ENCODE measurements around the gene PCIF1.

PCIF1 gene

GRCh38 chr20:45925821-45926506 lies 8.5 kb upstream of the PCIF1 start:
- ChIA-PET CTCF (no interaction called here), POLR2A (interaction anchor here (0.7 to 2.4 kb wide), 2 partner anchors 8 to 20 kb away, joined by 3 to 14 read pairs; partner anchors contain the start of gene PCIF1)
- no peak for TF ChIP-seq ZNF600 (tag by site-specific recombination; IDR thresholded peaks at IDR 0.05)
- TF ChIP-seq ZBTB1 (tag by site-specific recombination; IDR thresholded peaks at IDR 0.05), result no peak
- H3K9me3 ChIP-seq (ENCODE audit: control insufficient read depth, insufficient read depth, low read depth, low read length), result no peaks in the 10 kb centered on the region
- H3K4me1 ChIP-seq (ENCODE audit: control insufficient read depth, insufficient read depth, low read length), result no peaks in the 10 kb centered on the region
- H3K36me3 ChIP-seq (ENCODE audit: control insufficient read depth in 2 of 2, insufficient read depth in 1 of 2, low read length in 2 of 2), result no peaks in the 10 kb centered on the region
- no peak overlapping the region for H3K4me3 ChIP-seq (ENCODE audit: low read depth, low read length)
- no peak overlapping the region for H3K27ac ChIP-seq (ENCODE audit: extremely low read depth, low read depth, low read length)

DNA sequence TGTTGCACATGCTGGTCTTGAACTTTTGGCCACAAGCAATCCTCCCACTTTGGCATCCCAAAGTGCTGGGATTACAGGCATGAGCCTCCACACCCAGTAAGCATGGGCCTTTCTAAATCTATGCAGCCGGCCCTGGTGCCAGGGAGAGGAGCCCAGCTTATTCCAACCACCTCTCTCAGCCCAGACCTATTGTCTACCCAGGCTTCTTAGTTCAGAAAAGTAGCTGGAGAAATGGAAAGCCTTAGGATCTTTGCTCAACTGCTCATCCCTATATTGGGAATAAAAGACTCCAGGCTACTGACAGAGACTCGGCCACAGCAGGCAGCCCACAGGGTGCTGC lies 7.8 kb upstream of the PCIF1 start:
- no peak for TF ChIP-seq ZNF211 (tag by site-specific recombination; IDR thresholded peaks at IDR 0.05; ENCODE audit: low read depth)
- no peak for TF ChIP-seq ZNF184 (tag by site-specific recombination; IDR thresholded peaks at IDR 0.05)
- no peak for TF ChIP-seq ZNF433 (tag by site-specific recombination; IDR thresholded peaks at IDR 0.05; ENCODE audit: low read depth)
- no peak for TF ChIP-seq ZNF645 (tag by site-specific recombination; IDR thresholded peaks at IDR 0.05)
- TF ChIP-seq, protein P1, sequence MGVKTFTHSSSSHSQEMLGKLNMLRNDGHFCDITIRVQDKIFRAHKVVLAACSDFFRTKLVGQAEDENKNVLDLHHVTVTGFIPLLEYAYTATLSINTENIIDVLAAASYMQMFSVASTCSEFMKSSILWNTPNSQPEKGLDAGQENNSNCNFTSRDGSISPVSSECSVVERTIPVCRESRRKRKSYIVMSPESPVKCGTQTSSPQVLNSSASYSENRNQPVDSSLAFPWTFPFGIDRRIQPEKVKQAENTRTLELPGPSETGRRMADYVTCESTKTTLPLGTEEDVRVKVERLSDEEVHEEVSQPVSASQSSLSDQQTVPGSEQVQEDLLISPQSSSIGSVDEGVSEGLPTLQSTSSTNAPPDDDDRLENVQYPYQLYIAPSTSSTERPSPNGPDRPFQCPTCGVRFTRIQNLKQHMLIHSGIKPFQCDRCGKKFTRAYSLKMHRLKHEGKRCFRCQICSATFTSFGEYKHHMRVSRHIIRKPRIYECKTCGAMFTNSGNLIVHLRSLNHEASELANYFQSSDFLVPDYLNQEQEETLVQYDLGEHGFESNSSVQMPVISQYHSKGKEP (tag by site-specific recombination; IDR thresholded peaks at IDR 0.05), result no peak
- no peak for TF ChIP-seq ZFHX2 (tag by site-specific recombination; conservative IDR thresholded peaks at IDR 0.05)
- no peak for TF ChIP-seq ZNF280D (tag by site-specific recombination; IDR thresholded peaks at IDR 0.05)
- no peak for TF ChIP-seq ZNF266 (tag by site-specific recombination; IDR thresholded peaks at IDR 0.05; ENCODE audit: low read depth)
- no peak for TF ChIP-seq ZNF350 (tag by site-specific recombination; IDR thresholded peaks at IDR 0.05)
- TF ChIP-seq ZNF175 (tag by site-specific recombination; IDR thresholded peaks at IDR 0.05), result no peak
- H3K4me3 ChIP-seq (ENCODE audit: low read depth, low read length), result no peak overlapping the region

DNA sequence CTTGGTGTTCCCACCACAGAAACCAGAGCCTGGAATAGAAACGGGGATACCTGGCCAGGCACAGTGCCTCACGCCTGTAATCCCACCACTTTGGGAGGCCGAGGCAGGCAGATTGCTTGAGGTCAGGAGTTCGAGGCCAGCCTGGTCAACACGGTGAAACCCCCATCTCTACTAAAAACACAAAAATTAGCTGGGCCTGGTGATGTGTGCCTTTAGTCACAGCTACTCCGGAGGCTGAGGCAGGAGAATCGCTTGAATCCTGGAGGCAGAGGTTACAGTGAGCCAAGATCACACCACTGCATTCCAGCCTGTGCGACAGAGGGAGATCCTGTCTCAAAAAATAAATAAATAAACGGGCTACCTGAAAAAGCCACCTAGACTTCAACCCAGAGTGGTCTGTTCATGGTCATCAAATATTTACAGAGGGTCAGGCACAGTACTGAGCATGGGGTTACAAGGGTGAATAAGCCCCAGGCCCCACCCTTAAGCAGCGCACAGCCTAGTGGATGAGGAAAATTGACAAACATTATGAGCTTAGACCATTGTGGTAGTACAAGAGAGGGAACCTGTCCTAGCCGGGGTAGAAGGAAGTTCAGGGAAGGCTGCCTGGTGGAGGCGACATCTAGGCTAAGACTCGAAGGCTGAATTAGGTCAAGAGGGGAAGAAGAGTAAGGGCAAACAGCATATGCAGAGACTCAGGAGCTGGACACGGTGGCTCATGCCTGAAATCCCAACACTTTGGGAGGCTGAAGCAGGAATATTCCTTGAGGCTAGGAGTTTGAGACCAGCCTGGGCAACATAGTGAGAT lies 7.2 kb upstream of the PCIF1 start:
- no peaks in the 10 kb centered on the region for H3K36me3 ChIP-seq (ENCODE audit: control insufficient read depth in 2 of 2, insufficient read depth in 1 of 2, low read length in 2 of 2)
- ChIA-PET CTCF (interaction anchor here (0.5 to 0.6 kb wide), 2 partner anchors 17 to 49 kb away, joined by 3 read pairs; no protein-coding TSS in a partner anchor), POLR2A (interaction anchor here (0.6 to 0.9 kb wide), 2 partner anchors 126 to 554 kb away, joined by 3 to 7 read pairs; no protein-coding TSS in a partner anchor)
- no peak overlapping the region for H3K4me3 ChIP-seq (ENCODE audit: low read depth, low read length)
- H3K9me3 ChIP-seq (ENCODE audit: control insufficient read depth, insufficient read depth, low read depth, low read length), result no peaks in the 10 kb centered on the region
- no peak overlapping the region for H3K27ac ChIP-seq (ENCODE audit: extremely low read depth, low read depth, low read length)
- no peaks in the 10 kb centered on the region for H3K4me1 ChIP-seq (ENCODE audit: control insufficient read depth, insufficient read depth, low read length)
- TF ChIP-seq ZNF510 (tag by site-specific recombination; IDR thresholded peaks at IDR 0.05; ENCODE audit: insufficient replicate concordance) (no peak), ZNF549 (tag by site-specific recombination; IDR thresholded peaks at IDR 0.05) (no peak), ZNF311 (tag by site-specific recombination; IDR thresholded peaks at IDR 0.05; ENCODE audit: borderline replicate concordance) (no peak), ZSCAN5A (tag by site-specific recombination; IDR thresholded peaks at IDR 0.05) (no peak), ZNF148 (tag by site-specific recombination; IDR thresholded peaks at IDR 0.05; ENCODE audit: borderline replicate concordance) (no peak), ZNF174 (tag by site-specific recombination; IDR thresholded peaks at IDR 0.05) (no peak)

More for the DNA sequence above, 7.8 kb upstream of the PCIF1 start:
- Histone ChIP-seq H3K27ac (ENCODE audit: extremely low read depth, low read depth, low read length) (no peak overlapping the region), H3K4me1 (ENCODE audit: control insufficient read depth, insufficient read depth, low read length) (no peaks in the 10 kb centered on the region), H3K36me3 (ENCODE audit: control insufficient read depth in 2 of 2, insufficient read depth in 1 of 2, low read length in 2 of 2) (no peaks in the 10 kb centered on the region), H3K9me3 (ENCODE audit: control insufficient read depth, insufficient read depth, low read depth, low read length) (no peaks in the 10 kb centered on the region)
- CTCF ChIA-PET, result interaction anchor here (0.6 kb wide), 1 partner anchor 49 kb away, joined by 3 read pairs; no protein-coding TSS in a partner anchor
- POLR2A ChIA-PET, result no interaction called here

Data from HEK293 (cell line).